Activated CD8-positive, alpha-beta memory T cell treated with anti-CD3 and anti-CD28 coated beads, Interleukin-2, amount 10 ng/mL, durations not matched to agents 7 days and 5 days (primary cell): ENCODE measurements around the gene DBNDD2. TPM values are rescaled to one million over a fixed set of nuclear protein-coding genes. Genes with fewer than 3 reads are reported as not detected.
A peak's percentile ranks its signal among the peaks of the same experiment; 100 is the strongest.

ENCODE experiments used
- ATAC-seq: fragments of 150-1000 bp; cut with Tn5 transposase; one replicate; pipeline ENCODE4 v1.10.0; 2021; ENCODE audit warnings: moderate library complexity
- CTCF ChIA-PET: fragments of 350-600 bp; sonication (Branson Sonifier 250); formaldehyde crosslinking; loops from one replicate; lab custom pipeline; 2021; ENCODE audit warnings: antibody characterized with exemption; lab: Charles Lee
- DNase-seq: peaks from one replicate; pipeline ENCODE4 v3.0.0-alpha.2; 2020
- H3K27ac Mint-ChIP-seq: one replicate; pipeline ENCODE4 v1.8.0; 2021; ENCODE audit warnings: mild to moderate bottlenecking, mixed read lengths
- H3K27me3 Mint-ChIP-seq: one replicate; pipeline ENCODE4 v1.8.0; 2021; ENCODE audit warnings: mixed read lengths
- H3K36me3 Mint-ChIP-seq: one replicate; pipeline ENCODE4 v1.8.0; 2021; ENCODE audit warnings: mild to moderate bottlenecking, mixed read lengths
- H3K4me1 Mint-ChIP-seq: one replicate; pipeline ENCODE4 v1.8.0; 2021; ENCODE audit warnings: mixed read lengths
- H3K4me3 Mint-ChIP-seq: one replicate; pipeline ENCODE4 v1.8.0; 2021; ENCODE audit warnings: mild to moderate bottlenecking, moderate library complexity, mixed read lengths
- H3K9me3 Mint-ChIP-seq: one replicate; pipeline ENCODE4 v1.8.0; 2022; ENCODE audit warnings: low read depth, mixed read lengths
- microRNA-seq: library from miRNA; unstranded; fragments of <30 nt; microRNA quantifications from one replicate; pipeline ENCODE4 v1.2.0, GENCODE V29; 2022
- total RNA-seq, 2 experiments: library from RNA; stranded (reverse); gene quantifications; one replicate each; pipeline ENCODE4 v1.2.3, GENCODE V29; 2021

Gene DBNDD2
- total RNA-seq, 2 experiments from 2014 or later, result 6.6 to 9.7 TPM

GRCh38 chr20:45448270-45448669, 40.2 kb downstream of the DBNDD2 start:
- DNase-seq (no peak), ATAC-seq (no peak)
- peaks cover 23% of the 10 kb centered on the region for H3K27me3 Mint-ChIP-seq
- no peak overlapping the region for H3K27ac Mint-ChIP-seq
- H3K9me3 Mint-ChIP-seq, result no peaks in the 10 kb centered on the region
- H3K4me3 Mint-ChIP-seq, result no peak overlapping the region
- H3K36me3 Mint-ChIP-seq, result no peaks in the 10 kb centered on the region
- H3K4me1 Mint-ChIP-seq, result peaks cover 34% of the 10 kb centered on the region
- CTCF ChIA-PET, result interaction anchor here (2.3 to 11.8 kb wide), 4 partner anchors 74 to 155 kb away, joined by 14 to 100 read pairs (median 23); partner anchors contain the start of gene SYS1

GRCh38 chr20:45449528-45449927, 41.4 kb downstream of the DBNDD2 start:
- no peak overlapping the region for H3K4me3 Mint-ChIP-seq
- H3K4me1 Mint-ChIP-seq, result peaks cover 22% of the 10 kb centered on the region
- CTCF ChIA-PET, result interaction anchor here (0.9 to 11.8 kb wide), 23 partner anchors 10 to 321 kb away, joined by 3 to 100 read pairs (median 5); partner anchors contain the start of genes PIGT and SYS1
- H3K36me3 Mint-ChIP-seq, result no peaks in the 10 kb centered on the region
- no peak for ATAC-seq
- H3K9me3 Mint-ChIP-seq, result no peaks in the 10 kb centered on the region
- no peak for DNase-seq
- peaks cover 15% of the 10 kb centered on the region for H3K27me3 Mint-ChIP-seq
- H3K27ac Mint-ChIP-seq, result no peak overlapping the region

GRCh38 chr20:45450097-45450818, 42.2 kb downstream of the DBNDD2 start:
- Mint-ChIP-seq H3K9me3 (no peaks in the 10 kb centered on the region), H3K27ac (no peak overlapping the region), H3K4me3 (no peak overlapping the region), H3K36me3 (no peaks in the 10 kb centered on the region), H3K27me3 (peaks cover 8% of the 10 kb centered on the region), H3K4me1 (peaks cover 15% of the 10 kb centered on the region)
- DNase-seq (no peak), ATAC-seq (peak; percentile 34)
- CTCF ChIA-PET, result interaction anchor here (0.9 to 11.8 kb wide), 26 partner anchors 9 to 321 kb away, joined by 3 to 100 read pairs (median 5); partner anchors contain the start of genes PIGT and SYS1

GRCh38 chr20:45452238-45452637, 44.1 kb downstream of the DBNDD2 start:
- Mint-ChIP-seq H3K36me3 (no peaks in the 10 kb centered on the region), H3K4me1 (peaks cover 4% of the 10 kb centered on the region), H3K9me3 (no peaks in the 10 kb centered on the region), H3K4me3 (no peak overlapping the region), H3K27me3 (peaks cover 2% of the 10 kb centered on the region), H3K27ac (no peak overlapping the region)
- CTCF ChIA-PET, result interaction anchor here (1.0 to 11.8 kb wide), 11 partner anchors 15 to 319 kb away, joined by 3 to 100 read pairs (median 9); partner anchors contain the start of gene SYS1
- no peak for DNase-seq
- no peak for ATAC-seq

- DNase-seq, result no peak
- Mint-ChIP-seq H3K9me3 (no peaks in the 10 kb centered on the region), H3K27me3 (peaks cover 3% of the 10 kb centered on the region), H3K27ac (no peak overlapping the region), H3K36me3 (no peaks in the 10 kb centered on the region), H3K4me3 (no peak overlapping the region), H3K4me1 (peaks cover 3% of the 10 kb centered on the region)
- CTCF ChIA-PET, result interaction anchor here (1.0 to 11.8 kb wide), 15 partner anchors 9 to 352 kb away, joined by 3 to 100 read pairs (median 6); partner anchors contain the start of genes KCNS1 and SYS1
- ATAC-seq, result no peak
Observed at GRCh38 chr20:45452772-45453691, 44.9 kb downstream of the DBNDD2 start.

- Mint-ChIP-seq H3K27me3 (peaks cover 18% of the 10 kb centered on the region), H3K4me1 (no peaks in the 10 kb centered on the region), H3K36me3 (no peaks in the 10 kb centered on the region), H3K4me3 (no peak overlapping the region), H3K27ac (no peak overlapping the region), H3K9me3 (no peaks in the 10 kb centered on the region)
- ATAC-seq (peak; percentile 33), DNase-seq (peak; percentile 61)
- CTCF ChIA-PET, result interaction anchor here (2.3 to 8.3 kb wide), 2 partner anchors 93 to 315 kb away, joined by 7 to 61 read pairs; partner anchors contain the start of gene SYS1
Observed at GRCh38 chr20:45456632-45457031, 48.5 kb downstream of the DBNDD2 start.

GRCh38 chr20:45459606-45460005, 51.5 kb downstream of the DBNDD2 start:
- no peak overlapping the region for H3K27ac Mint-ChIP-seq
- DNase-seq (no peak), ATAC-seq (no peak)
- no peaks in the 10 kb centered on the region for H3K4me1 Mint-ChIP-seq
- H3K9me3 Mint-ChIP-seq, result no peaks in the 10 kb centered on the region
- peaks cover 23% of the 10 kb centered on the region for H3K27me3 Mint-ChIP-seq
- H3K36me3 Mint-ChIP-seq, result no peaks in the 10 kb centered on the region
- H3K4me3 Mint-ChIP-seq, result no peak overlapping the region
- CTCF ChIA-PET, result interaction anchor here (1.9 to 8.3 kb wide), 4 partner anchors 9 to 312 kb away, joined by 6 to 61 read pairs (median 14); partner anchors contain the start of gene SYS1

Small RNAs within 50 kb of the gene (microRNA-seq; reads per million reads assigned to microRNA genes)
- not detected for gene MIR6812

Other genes with a start within 250 kb of the DBNDD2 start
- not detected for gene PI3, start 233.4 kb upstream of the DBNDD2 start, total RNA-seq
- gene SEMG1, start 201.3 kb upstream of the DBNDD2 start, total RNA-seq, result not detected
- gene SEMG2, start 186.9 kb upstream of the DBNDD2 start, total RNA-seq, result not detected
- gene SLPI, start 153.7 kb upstream of the DBNDD2 start, total RNA-seq, result not detected
- not detected for gene RBPJL, start 101.4 kb upstream of the DBNDD2 start, total RNA-seq
- gene MATN4, start 100.0 kb upstream of the DBNDD2 start, total RNA-seq, result 1 to 10 TPM in 1 of 2 experiments, under 1 TPM in 1; 0.64 to 2.2 TPM
- 10 to 100 TPM; 15.0 to 50.7 TPM for gene SDC4, start 59.9 kb upstream of the DBNDD2 start, total RNA-seq
- gene SYS1, start 45.1 kb upstream of the DBNDD2 start, total RNA-seq, result 10 to 100 TPM; 19.6 to 24.9 TPM
- gene TP53TG5, start 30.0 kb upstream of the DBNDD2 start, total RNA-seq, result under 1 TPM in 1 of 2 experiments, not detected in 1; 0.15 TPM
- 10 to 100 TPM; 68.0 to 79.2 TPM for gene PIGT, start 7.9 kb downstream of the DBNDD2 start, total RNA-seq
- gene WFDC2, start 61.5 kb downstream of the DBNDD2 start, total RNA-seq, result not detected
- not detected for gene SPINT3, start 107.3 kb downstream of the DBNDD2 start, total RNA-seq
- not detected for gene WFDC6, start 131.2 kb downstream of the DBNDD2 start, total RNA-seq
- gene EPPIN, start 139.1 kb downstream of the DBNDD2 start, total RNA-seq, result not detected
- not detected for gene WFDC8, start 171.0 kb downstream of the DBNDD2 start, total RNA-seq
- gene WFDC10A, start 221.4 kb downstream of the DBNDD2 start, total RNA-seq, result not detected
- not detected for gene WFDC9, start 223.0 kb downstream of the DBNDD2 start, total RNA-seq